HG02678 (cell line): ENCODE measurements around the gene LSAMP.

ENCODE experiments used
- ATAC-seq: cut with Tn5 transposase; IDR thresholded peaks from one replicate; pipeline ENCODE4 v1.9.1; 2021; ENCODE audit warnings: mild to moderate bottlenecking, moderate library complexity; ENCODE audit not compliant: unreplicated experiment

The LSAMP gene

DNA sequence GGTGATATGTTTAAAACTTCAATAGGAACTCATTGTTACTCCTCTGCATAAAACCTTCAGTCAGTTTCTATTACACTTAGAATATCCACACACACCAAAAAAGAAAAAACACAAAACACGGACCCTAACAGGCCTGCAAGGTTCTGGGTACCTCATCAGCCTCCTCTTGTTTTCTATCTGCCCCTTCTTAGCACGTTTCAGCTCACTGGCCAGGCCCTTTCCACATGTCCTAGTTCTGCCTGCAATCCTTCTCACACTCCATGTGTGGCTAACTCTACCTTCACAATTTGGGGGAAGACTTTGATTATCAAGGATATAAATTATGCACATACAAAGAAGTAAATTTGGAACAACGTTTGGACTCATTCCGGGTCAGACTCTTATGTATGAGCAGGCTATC is 376.3 kb downstream of the LSAMP start:
- no peak for ATAC-seq

DNA sequence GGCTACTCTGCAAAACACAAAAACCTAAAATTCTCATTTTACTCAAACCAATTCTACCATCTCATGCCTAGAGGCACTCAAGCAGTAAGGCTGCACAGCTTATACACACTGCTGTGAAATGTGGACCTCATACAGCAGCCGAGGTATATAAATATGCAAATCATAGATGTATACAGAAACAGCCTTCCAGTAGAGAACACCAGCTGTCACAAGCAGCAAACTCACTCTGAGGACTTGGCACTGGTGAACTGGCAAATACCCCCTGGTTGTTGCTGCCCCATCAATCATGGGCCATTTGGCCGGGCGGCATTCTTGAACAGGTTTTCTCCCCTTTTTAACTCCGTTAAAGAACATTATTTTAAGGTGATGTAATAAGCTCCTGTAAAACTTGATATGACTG is 378.0 kb downstream of the LSAMP start:
- ATAC-seq = peak; percentile 77

DNA sequence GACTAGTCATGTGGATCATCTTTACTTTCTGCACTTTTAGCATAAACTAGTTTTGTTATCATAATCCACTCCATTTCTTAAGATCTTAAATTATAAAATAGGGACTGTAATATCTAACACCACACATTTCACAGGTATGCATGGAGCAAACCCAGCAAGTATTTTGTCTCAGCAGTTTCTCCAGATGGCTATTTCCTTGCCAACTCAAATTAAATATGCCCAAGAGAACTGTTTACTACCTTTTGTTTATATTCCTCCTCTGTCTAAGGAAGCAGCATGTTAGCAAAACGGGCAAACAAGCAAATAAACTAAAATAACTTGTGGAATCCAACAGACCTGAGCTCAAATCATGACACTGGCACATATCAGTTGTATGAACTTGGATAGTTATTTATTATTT is 379.8 kb downstream of the LSAMP start:
- ATAC-seq = no peak

- ATAC-seq = no peak
Measured at GRCh38 chr3:116064646-116065045, 380.6 kb downstream of the LSAMP start.

GRCh38 chr3:116059421-116060096 is 385.7 kb downstream of the LSAMP start:
- ATAC-seq = no peak

- ATAC-seq = no peak
Measured at GRCh38 chr3:116058844-116059243, 386.4 kb downstream of the LSAMP start.

DNA sequence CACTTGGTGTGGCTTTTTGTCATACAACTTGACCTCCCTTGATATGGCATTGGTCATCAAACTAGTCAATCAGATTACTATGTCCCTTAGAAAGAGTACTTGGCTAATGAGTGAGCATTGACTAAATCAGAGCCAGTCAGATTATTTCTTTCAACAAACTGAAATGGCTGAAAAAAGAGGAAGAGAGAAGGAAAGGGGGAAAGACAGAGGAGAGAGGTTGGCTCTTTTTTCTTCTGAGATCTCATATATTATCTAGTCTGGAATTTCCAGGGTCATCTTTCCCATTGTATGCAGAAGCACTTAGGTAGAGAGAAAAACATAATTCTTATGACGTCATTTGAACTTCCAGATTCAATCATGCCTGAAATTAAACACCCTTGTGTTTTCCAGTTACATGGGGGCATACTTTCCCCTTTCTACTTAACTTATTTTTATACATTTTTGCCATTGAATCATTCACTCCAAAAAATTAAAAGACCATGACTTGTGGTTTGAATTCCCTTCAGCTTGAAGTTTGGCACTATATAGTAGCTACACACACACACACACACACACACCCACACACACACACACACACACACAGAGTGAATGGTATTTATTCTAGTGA is 387.8 kb downstream of the LSAMP start:
- ATAC-seq = peak; percentile 44

DNA sequence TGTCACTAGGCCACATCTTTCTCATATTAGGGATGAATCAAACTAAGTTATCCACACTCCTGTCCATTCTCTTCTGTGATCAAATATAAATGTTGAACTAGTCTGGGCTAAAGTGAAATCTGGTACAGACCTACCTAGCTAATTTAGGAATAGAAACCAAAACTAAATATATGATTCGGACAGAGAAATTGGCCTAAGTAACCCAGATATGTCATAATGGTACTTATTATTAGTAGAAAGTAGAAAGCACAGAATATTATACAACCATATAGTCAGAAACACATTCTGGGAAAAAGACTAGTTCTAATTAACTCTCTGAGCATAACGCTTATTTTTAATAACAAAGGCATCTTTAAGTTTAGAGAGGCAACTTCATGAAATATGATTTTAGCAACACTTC is 389.0 kb downstream of the LSAMP start:
- peak; percentile 88 for ATAC-seq

- ATAC-seq = no peak
Measured at GRCh38 chr3:116053017-116053416, 392.3 kb downstream of the LSAMP start.

DNA sequence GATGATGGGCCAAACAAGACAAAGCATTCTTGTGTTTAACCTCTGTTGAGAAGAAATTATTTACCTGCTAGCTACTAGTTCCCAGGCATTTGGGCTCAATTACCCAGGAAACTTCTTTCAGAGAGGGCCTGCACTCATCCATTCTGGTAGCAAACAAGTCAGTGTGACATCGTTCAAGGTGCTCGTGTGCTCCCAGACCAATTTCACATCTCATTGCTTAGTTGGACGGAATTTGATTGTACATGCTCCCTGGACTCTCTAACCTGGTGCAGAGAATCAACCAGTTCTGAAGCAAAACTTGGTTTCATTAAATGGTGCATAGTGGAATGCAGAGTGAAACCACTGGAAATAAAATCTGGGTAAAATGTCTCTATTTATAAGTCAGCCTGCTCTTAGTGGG is 392.7 kb downstream of the LSAMP start:
- no peak for ATAC-seq

DNA sequence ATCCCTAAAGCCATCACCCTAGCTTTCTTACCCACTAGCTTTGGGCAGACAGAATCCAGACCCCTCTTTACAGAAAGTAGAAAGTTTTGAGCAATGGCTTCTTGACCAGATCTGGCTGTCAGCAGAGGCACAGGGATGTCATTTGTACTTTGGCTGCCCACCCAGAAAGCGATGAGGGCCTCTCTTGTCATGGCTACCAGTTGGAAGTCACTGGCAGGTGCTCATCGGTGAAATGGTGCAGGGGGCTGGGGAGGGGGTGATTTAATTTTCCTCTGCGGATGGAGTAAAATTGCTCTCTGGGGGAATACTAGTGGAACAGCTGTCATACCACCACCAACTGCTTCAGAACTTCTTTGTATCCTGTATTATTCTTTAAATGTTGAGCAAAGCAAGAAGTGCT is 393.7 kb downstream of the LSAMP start:
- no peak for ATAC-seq

DNA sequence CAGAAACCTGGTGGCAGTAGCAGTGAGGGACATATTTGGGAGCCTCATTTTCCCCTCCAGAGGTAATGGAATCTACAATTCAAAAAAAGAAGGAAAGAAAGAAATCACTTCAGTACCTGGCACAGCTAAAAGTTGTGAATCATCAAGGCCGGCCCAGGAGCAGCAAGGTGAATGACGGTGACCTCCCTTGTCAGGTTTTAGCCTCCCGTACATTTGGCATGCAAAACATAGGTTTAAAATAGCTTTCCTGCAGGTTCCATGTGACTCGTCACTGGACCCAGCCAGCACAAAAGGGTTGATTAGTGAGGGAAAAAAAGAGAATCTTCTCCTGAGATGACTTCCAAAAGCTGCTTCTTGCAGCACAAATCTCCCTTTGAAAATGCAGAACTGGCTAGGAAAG is 394.2 kb downstream of the LSAMP start:
- peak; percentile 53 for ATAC-seq

- no peak for ATAC-seq
Measured at GRCh38 chr3:116050311-116050915, 394.9 kb downstream of the LSAMP start.

- ATAC-seq = no peak
Measured at GRCh38 chr3:116048991-116049390, 396.3 kb downstream of the LSAMP start.

GRCh38 chr3:116046350-116046749 is 398.9 kb downstream of the LSAMP start:
- ATAC-seq = no peak

- no peak for ATAC-seq
Measured at GRCh38 chr3:116045314-116045713, 400.0 kb downstream of the LSAMP start.

DNA sequence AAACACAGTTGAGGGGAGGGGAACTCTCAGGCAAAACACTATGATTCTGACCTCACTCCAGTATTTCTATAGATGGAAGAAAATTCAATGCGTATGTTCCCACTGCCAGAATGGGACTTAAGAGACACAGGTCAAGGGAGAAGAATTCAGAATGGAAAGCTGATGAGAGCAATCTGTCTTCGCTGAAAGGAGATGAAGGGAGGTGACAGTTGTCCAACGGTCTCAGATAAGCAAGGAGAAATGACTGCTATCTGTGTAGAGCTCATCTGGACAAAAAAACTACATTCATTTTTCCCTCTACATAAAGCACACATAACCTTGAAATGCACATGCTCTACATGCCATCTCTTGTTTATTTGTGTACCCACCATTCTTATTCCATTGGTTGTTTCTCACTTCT is 405.1 kb downstream of the LSAMP start:
- no peak for ATAC-seq

DNA sequence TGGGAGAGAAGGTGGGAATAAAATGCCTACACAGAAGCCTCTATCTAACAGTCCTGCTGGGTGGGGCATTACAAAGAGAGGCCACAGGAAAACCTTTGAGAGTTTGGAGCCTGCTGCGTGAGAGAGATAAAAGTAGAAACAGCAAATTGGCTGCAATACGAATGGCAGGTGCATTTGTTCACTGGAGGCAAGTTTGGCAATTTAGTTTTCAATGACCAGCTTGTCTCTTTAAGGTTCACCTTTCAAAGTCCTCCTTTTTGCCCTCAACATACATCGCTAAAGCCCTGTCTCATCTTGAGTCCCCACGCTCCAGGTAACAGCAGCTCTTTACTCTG is 405.7 kb downstream of the LSAMP start:
- ATAC-seq = no peak

DNA sequence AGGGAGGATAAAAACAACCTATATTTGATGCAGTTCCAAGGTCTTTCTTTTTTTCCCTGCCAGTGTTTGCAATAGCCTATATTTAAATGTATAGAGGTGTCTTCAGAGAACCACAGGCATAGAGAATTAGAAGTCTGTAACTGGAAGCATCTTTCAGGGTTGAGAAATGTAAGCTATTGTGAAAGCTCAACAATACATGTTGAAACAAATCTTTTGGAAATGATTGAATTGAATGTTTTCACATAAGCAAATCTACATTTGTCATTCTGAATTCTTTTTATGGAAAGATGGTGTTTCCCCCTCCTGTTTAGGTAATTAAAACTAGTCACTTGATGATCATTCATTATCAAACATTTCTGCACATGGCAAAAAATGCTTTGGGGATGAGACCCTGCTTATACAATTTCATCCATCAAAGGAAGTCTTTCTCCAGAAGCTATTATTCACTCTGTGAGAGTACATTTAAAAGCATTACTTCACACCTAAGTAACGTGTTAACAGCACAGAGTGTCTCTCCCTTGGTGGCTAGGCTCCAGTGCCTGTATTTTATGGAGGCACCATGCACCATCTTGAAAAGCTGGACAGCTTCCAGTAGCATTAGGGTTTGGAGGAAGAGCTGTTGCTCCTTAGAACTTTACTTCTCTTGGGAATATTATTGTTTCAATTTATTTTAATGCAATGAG is 406.2 kb downstream of the LSAMP start:
- ATAC-seq = no peak

DNA sequence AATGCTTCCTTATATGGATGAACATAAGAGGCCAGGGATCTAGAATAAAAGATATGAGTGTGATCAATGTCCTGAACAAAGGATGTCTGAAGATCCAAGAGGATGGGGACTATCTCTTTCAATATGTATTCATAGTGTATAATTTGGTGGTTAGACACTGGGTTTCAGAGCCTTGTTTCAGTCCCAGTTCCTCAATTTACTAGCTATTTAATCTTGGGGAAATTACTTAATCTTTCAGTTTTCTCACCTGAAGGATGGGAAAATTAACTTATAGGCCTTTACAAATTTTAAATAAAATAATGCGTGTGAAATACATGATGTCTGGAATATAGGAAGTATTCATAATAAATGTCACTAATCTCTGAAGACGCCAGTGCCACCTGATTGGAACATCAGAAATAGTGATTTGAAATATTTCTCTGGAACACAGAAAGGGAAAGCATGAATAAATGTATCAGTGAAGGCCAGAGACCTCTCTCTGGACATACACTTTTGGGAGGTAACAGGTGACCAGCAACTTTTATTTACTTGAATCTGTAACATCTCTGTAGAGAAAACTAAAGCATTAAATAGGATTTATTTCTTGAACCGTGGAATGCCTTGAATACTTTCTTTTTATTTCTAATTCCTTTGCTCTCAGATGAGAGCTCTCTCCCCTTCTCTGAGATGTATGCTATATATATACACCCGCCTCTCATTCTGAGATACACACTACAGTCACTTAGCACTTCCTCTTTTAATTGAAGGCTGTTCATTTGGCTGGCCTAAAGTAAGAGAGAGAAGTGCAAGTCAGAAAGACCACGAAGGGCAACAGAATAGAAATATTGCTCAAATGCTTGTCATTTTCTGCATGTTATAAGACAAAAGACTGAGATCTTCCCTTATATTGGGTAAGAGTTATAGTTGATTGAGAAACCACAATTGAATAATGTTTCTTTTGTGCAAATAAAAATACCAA is 407.1 kb downstream of the LSAMP start:
- ATAC-seq = peak; percentile 98

DNA sequence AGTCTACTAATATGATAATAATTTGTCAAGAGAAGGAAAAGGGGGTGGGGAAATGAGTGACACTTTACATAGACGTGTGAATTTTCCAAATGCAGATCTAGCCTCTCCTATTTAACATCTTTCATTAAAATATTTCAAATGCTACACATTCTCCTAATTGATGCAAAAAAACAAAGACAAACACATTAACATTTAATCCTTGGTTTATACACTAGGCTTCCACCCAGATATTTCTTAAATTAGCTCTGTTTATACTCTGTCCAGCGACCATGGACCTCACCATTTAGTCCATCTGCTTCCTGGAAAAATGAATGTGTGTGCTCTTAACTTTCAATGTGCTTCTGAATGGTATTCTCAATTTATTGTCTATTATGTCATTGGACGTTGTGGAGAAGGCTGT is 409.9 kb downstream of the LSAMP start:
- no peak for ATAC-seq
